Spinal cord (tissue), 4 donors: ENCODE data around the gene MKS1. TPM values are rescaled to one million over a fixed set of nuclear protein-coding genes. Genes with fewer than 3 reads are reported as not detected.

Experiments
- polyA plus RNA-seq, 2 donors: library from polyadenylated mRNA; unstranded; fragments of 120-200 nt; gene quantifications; one replicate each; pipeline ENCODE4 v1.2.1, GENCODE V29; 2013; ENCODE audit not compliant: insufficient read length in 2 of 2
- total RNA-seq, 2 donors: library from RNA; depleted of rRNA in 1 of 2; stranded (reverse); fragments of 120-200 nt in 1 of 2; fragments of >200 nt in 1 of 2; gene quantifications; one replicate each; pipeline versions ENCODE4 v1.2.3 to v1.2.4, GENCODE V29; 2013 to 2014

MKS1 gene
- total and polyA plus RNA-seq, 4 donors = 15.8 to 29.0 (median 25.2) TPM

Other genes starting within 250 kb of the MKS1 start
- gene VEZF1, start 231.0 kb downstream of the MKS1 start, total RNA-seq = 10 to 100 TPM; 56.1 to 70.1 TPM
- 10 to 100 TPM; 71.2 to 96.1 TPM for gene VEZF1, start 231.0 kb downstream of the MKS1 start, polyA plus RNA-seq
- gene SRSF1, start 212.0 kb downstream of the MKS1 start, total RNA-seq = 100 to 1,000 TPM; 226 to 234 TPM
- gene SRSF1, start 212.0 kb downstream of the MKS1 start, polyA plus RNA-seq = 100 to 1,000 TPM; 200 to 210 TPM
- gene DYNLL2, start 135.8 kb downstream of the MKS1 start, total RNA-seq = 10 to 100 TPM; 33.1 to 64.2 TPM
- gene DYNLL2, start 135.8 kb downstream of the MKS1 start, polyA plus RNA-seq = 100 to 1,000 TPM; 136 to 152 TPM
- gene OR4D1, start 70.9 kb downstream of the MKS1 start, total RNA-seq = under 1 TPM; 0.06 to 0.20 TPM
- gene OR4D1, start 70.9 kb downstream of the MKS1 start, polyA plus RNA-seq = under 1 TPM; 0.17 to 0.18 TPM
- not detected for gene OR4D2, start 52.3 kb downstream of the MKS1 start, total RNA-seq
- not detected for gene OR4D2, start 52.3 kb downstream of the MKS1 start, polyA plus RNA-seq
- 1 to 10 TPM in 1 of 2 donors, under 1 TPM in 1; 0.11 to 1.2 TPM for gene EPX, start 26.5 kb downstream of the MKS1 start, total RNA-seq
- under 1 TPM; 0.52 to 0.75 TPM for gene EPX, start 26.5 kb downstream of the MKS1 start, polyA plus RNA-seq
- under 1 TPM; 0.17 to 0.20 TPM for gene LPO, start 19.3 kb upstream of the MKS1 start, total RNA-seq
- gene LPO, start 19.3 kb upstream of the MKS1 start, polyA plus RNA-seq = under 1 TPM; 0.81 to 0.83 TPM
- 10 to 100 TPM in 1 of 2 donors, 1 to 10 TPM in 1; 6.0 to 71.2 TPM for gene MPO, start 61.7 kb upstream of the MKS1 start, total RNA-seq
- 1 to 10 TPM; 1.9 to 3.5 TPM for gene MPO, start 61.7 kb upstream of the MKS1 start, polyA plus RNA-seq
- 10 to 100 TPM; 22.6 to 34.0 TPM for gene TSPOAP1, start 109.5 kb upstream of the MKS1 start, total RNA-seq
- gene TSPOAP1, start 109.5 kb upstream of the MKS1 start, polyA plus RNA-seq = 100 to 1,000 TPM; 105 to 123 TPM
- gene SUPT4H1, start 132.9 kb upstream of the MKS1 start, total RNA-seq = 10 to 100 TPM; 48.4 to 78.5 TPM
- gene SUPT4H1, start 132.9 kb upstream of the MKS1 start, polyA plus RNA-seq = 10 to 100 TPM; 96.5 to 97.8 TPM
- gene RNF43, start 198.3 kb upstream of the MKS1 start, total RNA-seq = 1 to 10 TPM; 3.2 to 8.8 TPM
- 1 to 10 TPM in 1 of 2 donors, under 1 TPM in 1; 0.92 to 2.6 TPM for gene RNF43, start 198.3 kb upstream of the MKS1 start, polyA plus RNA-seq